Activated CD4-positive, alpha-beta memory T cell treated with anti-CD3 and anti-CD28 coated beads, Interleukin-2, amount 10 ng/mL, durations not matched to agents 7 days and 5 days (primary cell): ENCODE measurements around the gene GARS1. TPM values are rescaled to one million over a fixed set of nuclear protein-coding genes. Genes with fewer than 3 reads are reported as not detected.

Source experiments
- CTCF ChIA-PET: fragments of 350-600 bp; sonication (Branson Sonifier 250); formaldehyde crosslinking; loops from one replicate; lab custom pipeline; 2021; ENCODE audit warnings: antibody characterized with exemption, inconsistent platforms; lab: Charles Lee
- POLR2A ChIA-PET: fragments of 350-600 bp; sonication (Branson Sonifier 250); formaldehyde crosslinking; loops from one replicate; lab custom pipeline; 2021; ENCODE audit warnings: antibody characterized with exemption; lab: Charles Lee
- DNase-seq: peaks from one replicate; pipeline ENCODE4 v3.0.0-alpha.2; 2020
- H3K27ac Mint-ChIP-seq: one replicate; pipeline ENCODE4 v1.8.0; 2021; ENCODE audit warnings: mild to moderate bottlenecking, mixed read lengths
- H3K27me3 Mint-ChIP-seq: one replicate; pipeline ENCODE4 v1.8.0; 2021; ENCODE audit warnings: mixed read lengths
- H3K36me3 Mint-ChIP-seq: one replicate; pipeline ENCODE4 v1.8.0; 2021; ENCODE audit warnings: low read depth, mixed read lengths
- H3K4me1 Mint-ChIP-seq: one replicate; pipeline ENCODE4 v1.8.0; 2021; ENCODE audit warnings: mixed read lengths
- H3K4me3 Mint-ChIP-seq: one replicate; pipeline ENCODE4 v1.8.0; 2021; ENCODE audit warnings: mild to moderate bottlenecking, mixed read lengths
- H3K9me3 Mint-ChIP-seq: one replicate; pipeline ENCODE4 v1.8.0; 2021; ENCODE audit warnings: mixed read lengths
- total RNA-seq, 2 experiments: library from RNA; stranded (reverse); gene quantifications; one replicate each; pipeline ENCODE4 v1.2.3, GENCODE V29; 2021

Gene GARS1
- total RNA-seq, 2 experiments from 2014 or later = 260 to 264 TPM

DNA sequence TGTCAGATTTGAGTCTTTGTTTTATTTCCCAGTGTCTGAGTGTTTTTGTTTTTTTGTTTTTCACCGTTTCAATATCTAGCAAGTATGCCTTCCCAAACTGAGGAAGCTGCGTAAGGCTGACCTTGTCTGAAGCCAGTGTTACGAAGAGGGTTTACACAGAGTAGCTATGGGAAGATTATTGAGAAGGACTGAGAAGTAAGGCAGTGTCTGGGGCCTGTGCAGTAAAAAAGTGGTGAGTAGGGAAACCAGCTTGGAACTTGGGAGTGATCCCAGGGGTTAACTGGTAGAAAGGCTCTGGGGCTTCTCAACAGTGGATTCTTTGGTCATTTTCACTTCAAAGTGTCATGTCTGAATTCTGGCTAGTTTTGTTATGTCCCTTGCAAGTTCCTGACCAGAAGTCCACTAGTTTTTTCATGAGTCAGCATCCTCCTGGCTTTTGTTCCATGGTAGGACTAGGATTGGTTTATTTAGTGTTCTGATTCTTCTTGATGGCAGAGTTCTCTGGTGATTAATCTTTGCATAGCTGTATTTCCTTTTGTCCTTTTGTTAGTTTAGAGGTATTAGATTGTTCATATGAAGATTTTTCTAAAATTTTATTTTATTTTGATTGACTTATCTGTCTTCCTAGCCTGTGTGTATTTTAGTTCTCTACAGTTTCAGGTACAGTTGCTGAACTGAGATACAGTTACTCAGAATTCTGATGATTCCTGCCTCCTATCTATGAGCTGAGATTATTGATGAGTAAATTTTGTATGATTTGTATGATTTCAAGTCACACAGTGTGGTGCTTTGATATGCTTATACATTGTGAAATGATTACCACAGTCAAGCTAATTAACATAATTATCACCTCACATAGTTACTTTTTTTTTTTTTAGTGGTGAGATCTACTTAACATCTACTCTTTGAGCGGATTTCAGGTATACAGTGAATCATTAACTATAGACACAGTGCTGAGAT lies 19.0 kb downstream of the GARS1 start:
- peaks cover 89% of the 10 kb centered on the region for H3K36me3 Mint-ChIP-seq
- no peaks in the 10 kb centered on the region for H3K9me3 Mint-ChIP-seq
- ChIA-PET CTCF (interaction anchor here (2.0 kb wide), 1 partner anchor 126 kb away, joined by 7 read pairs; no protein-coding TSS in a partner anchor), POLR2A (interaction anchor here (1.6 to 4.0 kb wide), 2 partner anchors 16 to 20 kb away, joined by 3 to 20 read pairs; partner anchors contain the start of gene GARS1)
- H3K27me3 Mint-ChIP-seq = no peaks in the 10 kb centered on the region
- DNase-seq = no peak
- H3K4me3 Mint-ChIP-seq = no peak overlapping the region
- H3K27ac Mint-ChIP-seq = peak overlapping the region; percentile 8
- H3K4me1 Mint-ChIP-seq = peaks cover 37% of the 10 kb centered on the region

DNA sequence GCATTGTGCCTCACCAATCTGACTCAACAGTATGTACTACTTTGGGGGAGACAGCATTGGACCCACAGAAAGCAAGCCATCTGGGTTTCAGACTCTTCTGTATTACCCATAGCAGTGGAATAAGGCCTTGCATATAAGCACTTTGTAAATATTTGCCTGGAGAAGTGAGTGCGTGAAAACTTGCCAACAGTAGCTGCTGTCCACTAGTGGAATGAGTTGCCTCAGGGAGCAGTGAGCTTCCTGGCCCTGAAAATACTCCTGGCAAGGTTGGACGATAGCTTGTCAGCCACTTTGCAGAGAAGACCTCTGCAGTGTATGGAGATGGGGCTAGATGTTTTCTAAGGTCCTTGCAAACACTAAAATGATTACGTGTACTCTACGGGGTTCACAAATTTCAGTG lies 21.6 kb downstream of the GARS1 start:
- Mint-ChIP-seq H3K27ac (no peak overlapping the region), H3K27me3 (no peaks in the 10 kb centered on the region), H3K36me3 (peaks cover 80% of the 10 kb centered on the region), H3K4me3 (no peak overlapping the region), H3K9me3 (no peaks in the 10 kb centered on the region), H3K4me1 (peaks cover 26% of the 10 kb centered on the region)
- ChIA-PET POLR2A (no interaction called here), CTCF (no interaction called here)
- DNase-seq = no peak

DNA sequence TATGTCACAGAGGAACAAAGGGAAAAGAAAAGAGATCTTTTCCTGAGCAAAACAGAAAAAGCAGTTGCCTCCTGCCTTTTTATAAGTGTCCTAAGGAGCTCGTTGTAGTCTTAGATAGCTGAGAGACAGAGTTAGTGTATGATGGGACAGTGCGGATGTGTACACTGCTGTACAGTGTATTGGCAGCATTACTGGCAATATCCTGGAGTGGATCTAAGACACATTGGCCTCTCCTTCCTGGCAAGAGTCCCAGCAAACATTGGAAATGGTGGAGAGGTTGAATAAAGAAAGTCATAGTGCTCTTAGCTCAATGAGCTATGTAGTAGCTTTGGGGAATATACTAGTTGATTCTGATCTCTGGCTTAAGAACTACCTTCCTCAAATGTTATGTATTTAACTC lies 22.7 kb downstream of the GARS1 start:
- Mint-ChIP-seq H3K4me3 (no peak overlapping the region), H3K36me3 (peaks cover 82% of the 10 kb centered on the region), H3K27me3 (no peaks in the 10 kb centered on the region), H3K4me1 (peaks cover 24% of the 10 kb centered on the region), H3K9me3 (no peaks in the 10 kb centered on the region), H3K27ac (no peak overlapping the region)
- ChIA-PET CTCF (no interaction called here), POLR2A (interaction anchor here (2.8 kb wide), 1 partner anchor 8 kb away, joined by 12 read pairs; no protein-coding TSS in a partner anchor)
- DNase-seq = no peak

DNA sequence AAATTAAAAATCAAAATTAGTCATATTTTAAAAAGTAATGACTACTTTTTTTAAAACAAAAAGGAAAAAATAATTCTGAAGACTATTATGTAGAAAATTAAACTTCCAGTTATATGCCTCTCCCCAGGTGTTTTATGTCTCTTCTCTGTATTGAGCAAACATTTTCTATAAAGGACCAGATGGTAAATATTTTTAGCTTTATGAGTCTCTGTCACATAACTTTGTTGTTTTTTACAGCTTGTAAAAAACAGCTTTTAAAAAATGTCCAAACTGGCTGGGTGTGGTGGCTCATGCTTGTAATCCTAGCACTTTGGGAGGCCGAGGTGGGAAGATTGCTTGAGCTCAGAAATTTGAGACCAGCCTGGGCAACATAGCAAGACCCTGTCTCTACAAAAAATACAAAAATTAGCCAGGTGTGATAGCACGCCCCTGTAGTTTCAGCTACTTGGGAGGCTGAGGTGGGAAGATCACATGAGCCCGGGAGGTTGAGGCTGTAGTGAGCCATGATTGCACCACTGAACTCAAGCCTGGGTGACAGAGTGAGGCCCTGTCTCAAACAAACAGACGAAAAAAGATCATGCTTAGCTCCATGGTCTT lies 23.5 kb downstream of the GARS1 start:
- no peaks in the 10 kb centered on the region for H3K9me3 Mint-ChIP-seq
- DNase-seq = no peak
- H3K27ac Mint-ChIP-seq = no peak overlapping the region
- H3K36me3 Mint-ChIP-seq = peaks cover 80% of the 10 kb centered on the region
- H3K4me3 Mint-ChIP-seq = no peak overlapping the region
- CTCF ChIA-PET = interaction anchor here (2.3 kb wide), 1 partner anchor 122 kb away, joined by 8 read pairs; no protein-coding TSS in a partner anchor
- POLR2A ChIA-PET = interaction anchor here (1.0 to 2.8 kb wide), 3 partner anchors 9 to 12 kb away, joined by 3 to 12 read pairs (median 3); no protein-coding TSS in a partner anchor
- no peaks in the 10 kb centered on the region for H3K27me3 Mint-ChIP-seq
- H3K4me1 Mint-ChIP-seq = peaks cover 15% of the 10 kb centered on the region

DNA sequence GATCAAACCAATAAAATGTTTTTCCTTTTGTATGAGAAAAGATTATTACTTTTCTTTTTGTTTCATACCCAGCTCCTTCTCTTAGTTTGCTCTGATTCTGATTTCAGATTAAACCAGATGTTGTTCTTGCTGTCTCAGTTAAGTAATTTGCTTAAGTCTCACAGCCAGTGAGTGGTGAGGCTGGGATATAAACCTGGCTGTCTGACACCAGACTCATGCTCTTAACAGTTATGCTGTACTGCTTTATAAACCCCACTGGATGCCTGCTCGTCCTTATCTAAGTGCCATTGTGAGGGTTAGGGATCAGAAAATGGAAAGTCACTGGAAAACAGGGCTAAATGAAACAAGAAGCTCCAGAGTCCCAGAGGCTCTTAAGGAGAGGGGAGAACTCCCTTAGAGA lies 24.3 kb downstream of the GARS1 start:
- no peaks in the 10 kb centered on the region for H3K9me3 Mint-ChIP-seq

DNA sequence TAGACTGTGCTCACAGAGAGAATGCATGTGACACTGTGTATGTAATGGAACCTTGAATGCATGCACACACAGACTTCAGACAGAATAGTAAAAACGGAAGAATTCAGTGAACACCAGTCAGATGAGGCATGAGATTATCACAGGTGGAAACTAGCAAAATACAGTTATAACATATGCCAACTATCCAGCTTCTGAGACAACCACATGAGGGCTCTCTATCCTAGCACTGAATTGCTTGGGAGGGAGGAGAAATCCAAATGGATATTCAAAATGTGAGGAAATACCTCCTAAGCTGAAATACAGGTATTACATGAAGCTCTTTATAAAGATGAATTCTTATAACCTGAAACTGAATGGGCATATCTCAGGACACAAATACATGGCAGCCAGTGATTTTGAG lies 30.6 kb downstream of the GARS1 start:
- Mint-ChIP-seq H3K4me3 (no peak overlapping the region), H3K4me1 (peaks cover 39% of the 10 kb centered on the region), H3K27ac (no peak overlapping the region), H3K9me3 (no peaks in the 10 kb centered on the region), H3K27me3 (no peaks in the 10 kb centered on the region), H3K36me3 (peaks cover 75% of the 10 kb centered on the region)
- DNase-seq = no peak
- ChIA-PET POLR2A (no interaction called here), CTCF (interaction anchor here (0.7 kb wide), 1 partner anchor 10 kb away, joined by 3 read pairs; no protein-coding TSS in a partner anchor)

More for the DNA sequence above, 24.3 kb downstream of the GARS1 start:
- H3K27me3 Mint-ChIP-seq = no peaks in the 10 kb centered on the region
- DNase-seq = no peak
- peaks cover 80% of the 10 kb centered on the region for H3K36me3 Mint-ChIP-seq
- POLR2A ChIA-PET = interaction anchor here (1.0 to 2.8 kb wide), 4 partner anchors 9 to 25 kb away, joined by 3 to 12 read pairs (median 3); no protein-coding TSS in a partner anchor
- H3K4me3 Mint-ChIP-seq = no peak overlapping the region
- H3K4me1 Mint-ChIP-seq = peaks cover 12% of the 10 kb centered on the region
- CTCF ChIA-PET = interaction anchor here (2.3 kb wide), 1 partner anchor 121 kb away, joined by 8 read pairs; no protein-coding TSS in a partner anchor
- H3K27ac Mint-ChIP-seq = no peak overlapping the region

DNA sequence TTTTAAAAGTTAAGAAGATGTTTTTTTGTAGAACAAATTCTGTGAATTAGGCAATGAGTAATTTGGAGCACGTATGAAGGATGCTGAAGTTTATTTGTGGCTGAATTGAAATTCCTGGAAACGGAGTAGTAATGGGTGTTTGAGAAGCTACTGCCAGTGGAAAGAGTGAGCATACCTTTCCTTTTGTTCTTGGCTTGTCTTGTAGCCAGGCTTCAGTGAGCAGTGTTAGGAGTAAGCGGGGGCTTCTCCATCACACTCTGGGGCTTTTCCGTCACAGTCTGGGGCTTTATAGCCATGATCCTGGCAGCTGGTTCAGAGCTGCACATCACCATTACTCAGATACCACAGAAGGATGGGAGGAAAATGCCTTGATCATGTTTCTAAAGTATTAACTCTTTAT lies 32.3 kb downstream of the GARS1 start:
- ChIA-PET CTCF (no interaction called here), POLR2A (interaction anchor here (0.7 to 1.7 kb wide), 4 partner anchors 9 to 119 kb away, joined by 3 to 5 read pairs (median 4); partner anchors contain the start of gene GARS1)
- no peak for DNase-seq
- Mint-ChIP-seq H3K27me3 (no peaks in the 10 kb centered on the region), H3K4me3 (no peak overlapping the region), H3K9me3 (no peaks in the 10 kb centered on the region), H3K27ac (peak overlapping the region; percentile 64), H3K4me1 (peaks cover 38% of the 10 kb centered on the region), H3K36me3 (peaks cover 75% of the 10 kb centered on the region)

DNA sequence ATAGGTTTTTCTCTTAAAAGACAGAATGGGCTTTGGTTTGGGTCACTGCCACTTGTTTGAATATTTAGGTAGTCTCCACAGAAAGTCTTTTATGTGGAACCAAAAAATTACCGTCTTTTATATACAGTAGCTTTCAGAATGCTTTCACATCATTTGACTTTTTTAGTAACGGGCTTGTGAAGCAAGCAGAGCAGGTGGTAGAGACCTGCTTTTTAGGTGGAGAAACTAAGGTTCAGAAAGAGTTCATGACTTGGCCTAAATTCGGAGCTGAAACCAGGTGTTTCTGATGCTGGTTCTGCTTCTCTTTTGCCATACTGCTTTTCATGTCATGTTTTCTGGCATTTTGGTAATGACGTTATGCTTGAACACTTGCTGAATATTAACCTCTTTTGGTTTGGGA lies 36.3 kb downstream of the GARS1 start:
- ChIA-PET POLR2A (no interaction called here), CTCF (no interaction called here)
- Mint-ChIP-seq H3K36me3 (peaks cover 78% of the 10 kb centered on the region), H3K27me3 (no peaks in the 10 kb centered on the region), H3K9me3 (no peaks in the 10 kb centered on the region), H3K4me3 (no peak overlapping the region), H3K27ac (no peak overlapping the region), H3K4me1 (peaks cover 17% of the 10 kb centered on the region)
- no peak for DNase-seq

DNA sequence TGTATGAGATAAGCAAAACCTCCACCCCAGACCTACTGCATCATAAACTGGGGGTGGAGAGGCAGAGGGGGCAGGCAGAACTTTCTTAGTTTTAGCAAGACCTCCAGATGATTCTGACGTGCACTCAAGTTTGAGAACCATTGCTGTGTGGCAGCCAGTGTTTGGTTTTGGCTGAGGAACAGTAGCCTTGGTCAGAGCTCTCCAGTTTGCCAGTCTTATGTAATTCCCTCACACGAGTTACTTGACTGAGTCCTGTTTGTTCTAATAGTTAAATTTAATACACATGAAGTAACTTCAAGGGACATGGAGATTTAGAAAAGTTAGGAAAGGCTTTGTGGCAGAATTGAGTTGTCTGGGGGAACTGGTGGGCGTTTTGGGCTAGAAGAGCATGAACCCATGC lies 38.5 kb downstream of the GARS1 start:
- POLR2A ChIA-PET = interaction anchor here (1.0 kb wide), 1 partner anchor 37 kb away, joined by 3 read pairs; no protein-coding TSS in a partner anchor
- H3K4me1 Mint-ChIP-seq = peaks cover 2% of the 10 kb centered on the region
- H3K36me3 Mint-ChIP-seq = peaks cover 69% of the 10 kb centered on the region
- no peak for DNase-seq
- H3K9me3 Mint-ChIP-seq = no peaks in the 10 kb centered on the region
- no peak overlapping the region for H3K4me3 Mint-ChIP-seq
- no peak overlapping the region for H3K27ac Mint-ChIP-seq
- CTCF ChIA-PET = no interaction called here
- no peaks in the 10 kb centered on the region for H3K27me3 Mint-ChIP-seq

DNA sequence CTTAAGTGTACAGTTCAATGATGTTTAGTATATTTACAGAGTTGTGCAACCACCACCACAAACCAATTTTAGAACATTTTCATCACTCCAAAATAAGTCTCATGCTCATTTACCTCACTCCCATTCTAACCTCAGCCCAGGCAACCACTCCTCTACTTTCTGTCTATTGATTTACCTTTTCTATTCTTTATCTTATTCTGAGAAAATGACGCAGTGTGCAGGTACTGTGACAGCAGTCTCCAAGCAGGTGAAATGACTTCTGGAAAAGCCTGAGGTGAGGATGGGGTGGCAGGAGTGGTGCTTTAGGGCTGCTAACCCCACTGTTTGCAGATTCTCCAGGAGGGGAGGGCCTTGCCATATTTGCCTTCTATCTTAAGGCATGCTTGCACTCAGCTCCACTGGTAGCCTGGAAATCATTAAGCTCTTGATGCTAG lies 39.5 kb downstream of the GARS1 start:
- Mint-ChIP-seq H3K4me3 (no peak overlapping the region), H3K27ac (no peak overlapping the region)

DNA sequence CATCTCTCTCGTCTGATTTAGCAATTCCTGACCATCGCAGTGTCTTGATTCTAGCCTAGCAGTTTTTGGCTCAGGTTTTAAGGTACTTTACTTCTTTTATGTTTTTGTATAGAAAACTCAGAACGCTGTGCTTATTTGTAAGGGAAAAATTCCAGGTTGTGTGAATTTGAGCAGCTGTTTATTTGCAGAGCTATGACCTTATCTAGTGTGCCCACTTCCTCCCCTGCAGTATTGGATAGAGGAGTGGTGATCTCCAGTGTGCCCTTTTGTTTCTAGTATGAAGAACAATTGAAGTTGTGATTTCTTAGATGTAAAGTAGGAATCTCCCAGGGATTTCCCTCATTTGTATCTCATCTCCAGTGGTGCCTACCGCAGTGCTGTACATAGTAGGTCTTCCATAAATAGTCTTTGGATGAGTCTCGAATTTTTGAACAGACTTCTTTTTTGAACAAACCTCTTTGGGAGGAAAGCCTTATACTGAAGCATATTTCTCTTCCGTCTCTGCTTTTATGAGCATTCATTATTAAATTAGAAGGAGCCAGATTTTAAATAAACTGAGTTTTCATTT lies 40.0 kb downstream of the GARS1 start:
- no peak for DNase-seq
- H3K36me3 Mint-ChIP-seq = peaks cover 55% of the 10 kb centered on the region
- no peak overlapping the region for H3K27ac Mint-ChIP-seq
- CTCF ChIA-PET = interaction anchor here (1.2 kb wide), 1 partner anchor 71 kb away, joined by 3 read pairs; no protein-coding TSS in a partner anchor
- H3K4me1 Mint-ChIP-seq = no peaks in the 10 kb centered on the region
- POLR2A ChIA-PET = interaction anchor here (0.7 kb wide), 1 partner anchor 26 kb away, joined by 3 read pairs; no protein-coding TSS in a partner anchor
- H3K4me3 Mint-ChIP-seq = no peak overlapping the region
- H3K27me3 Mint-ChIP-seq = no peaks in the 10 kb centered on the region
- H3K9me3 Mint-ChIP-seq = no peaks in the 10 kb centered on the region

More for the DNA sequence above, 39.5 kb downstream of the GARS1 start:
- Mint-ChIP-seq H3K4me1 (no peaks in the 10 kb centered on the region), H3K36me3 (peaks cover 59% of the 10 kb centered on the region), H3K9me3 (no peaks in the 10 kb centered on the region), H3K27me3 (no peaks in the 10 kb centered on the region)
- POLR2A ChIA-PET = no interaction called here
- no peak for DNase-seq
- CTCF ChIA-PET = no interaction called here

DNA sequence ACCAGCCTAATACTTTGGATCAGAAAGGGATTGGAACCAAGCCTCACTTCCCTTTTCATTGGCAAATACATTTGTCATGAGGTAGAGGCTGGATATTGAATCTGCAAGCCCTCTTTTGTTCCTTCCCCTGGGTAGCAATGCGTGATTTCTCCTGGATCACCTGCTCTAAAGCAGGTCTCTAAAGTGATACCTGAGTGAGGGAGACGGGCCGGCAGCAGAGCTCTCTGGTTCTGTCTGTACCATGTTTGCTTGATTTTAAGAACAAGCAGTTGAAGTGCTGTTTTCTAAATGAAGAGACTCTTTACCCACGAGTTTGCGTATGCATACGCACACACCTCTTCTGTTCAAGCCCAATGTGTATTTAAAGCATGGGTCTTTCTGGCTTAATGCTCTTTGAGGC lies 41.1 kb downstream of the GARS1 start:
- Mint-ChIP-seq H3K36me3 (peaks cover 50% of the 10 kb centered on the region), H3K27me3 (no peaks in the 10 kb centered on the region), H3K9me3 (no peaks in the 10 kb centered on the region), H3K4me1 (no peaks in the 10 kb centered on the region), H3K4me3 (no peak overlapping the region), H3K27ac (no peak overlapping the region)
- no peak for DNase-seq
- ChIA-PET POLR2A (no interaction called here), CTCF (interaction anchor here (1.2 kb wide), 1 partner anchor 72 kb away, joined by 3 read pairs; no protein-coding TSS in a partner anchor)
